ENCODE measurements around the gene NRXN2. TPM values are rescaled to one million over a fixed set of nuclear protein-coding genes. Genes with fewer than 3 reads are reported as not detected.
A peak's percentile ranks its signal among the peaks of the same experiment; 100 is the strongest.

The NRXN2 gene
- polyA plus RNA-seq, 1 of the 3 experiments (the other 2 are of a cell fraction), result 0.15 TPM

GRCh38 chr11:64767344-64768299 is 44.6 kb upstream of the NRXN2 start:
- no peak overlapping the region; a peak in 1 of 4 replicates for H3K27ac ChIP-seq (ENCODE audit: low read depth in 2 of 2, low read length in 1 of 2)
- WGBS (ENCODE audit: low lambda C conversion rate), result 58% methylated on average over 15 of the region's 19 CpGs
- H3K27me3 ChIP-seq (ENCODE audit: insufficient read depth), result no peaks in the 10 kb centered on the region
- H3K36me3 ChIP-seq (replicated peaks in 1 of 2; ENCODE audit: control insufficient read depth in 1 of 2, insufficient read depth in 2 of 2, low read length in 1 of 2), result peaks cover 76 to 96% of the 10 kb centered on the region in 2 experiments
- no peak overlapping the region for H3K9ac ChIP-seq
- H3K79me2 ChIP-seq (ENCODE audit: insufficient read depth), result peaks cover 62% of the 10 kb centered on the region
- peak; percentile 83 for TF ChIP-seq CTCF (IDR thresholded peaks at IDR 0.05)
- TF ChIP-seq FOXM1 (IDR thresholded peaks at IDR 0.05; ENCODE audit: low read depth), result no peak
- peak; percentile 46 for TF ChIP-seq SMC3 (IDR thresholded peaks at IDR 0.05; ENCODE audit: low read depth, low read length)
- no peak for TF ChIP-seq EZH2phosphoT487 (IDR thresholded peaks at IDR 0.05; ENCODE audit: borderline replicate concordance, low read depth)
- peak; percentile 45 for TF ChIP-seq RAD21 (IDR thresholded peaks at IDR 0.05; ENCODE audit: low read length)
- POLR2A ChIA-PET, result no interaction called here
- peaks cover 11 to 19% of the 10 kb centered on the region in 2 experiments; a peak in 3 of 4 replicates for H3K4me1 ChIP-seq (ENCODE audit: control insufficient read depth in 1 of 2, insufficient read depth in 2 of 2, low read depth in 1 of 2, low read length in 1 of 2)
- H3K4me2 ChIP-seq, result no peak overlapping the region
- peaks cover 88% of the 10 kb centered on the region for H4K20me1 ChIP-seq (ENCODE audit: insufficient read depth)
- H2AFZ ChIP-seq (ENCODE audit: low read depth), result no peak overlapping the region
- CTCF ChIA-PET, result interaction anchor here (0.6 to 4.4 kb wide), 26 partner anchors 8 to 1062 kb away, joined by 3 to 47 read pairs (median 4); partner anchors contain the start of genes PYGM, RASGRP2 and SF1
- DNase-seq, result peak; percentile 76
- no peaks in the 10 kb centered on the region for H3K9me2 ChIP-seq
- peaks cover 54% of the 10 kb centered on the region for H3F3A ChIP-seq (replicated peaks; ENCODE audit: insufficient read depth)
- no peak overlapping the region; a peak in 1 of 4 replicates for H3K4me3 ChIP-seq (ENCODE audit: low read depth in 2 of 2, low read length in 1 of 2)
- no peaks in the 10 kb centered on the region for H3K9me3 ChIP-seq

- Histone ChIP-seq H4K20me1 (ENCODE audit: insufficient read depth) (peaks cover 82% of the 10 kb centered on the region), H3K9ac (no peak overlapping the region), H2AFZ (ENCODE audit: low read depth) (no peak overlapping the region), H3K4me1 (ENCODE audit: control insufficient read depth in 1 of 2, insufficient read depth in 2 of 2, low read depth in 1 of 2, low read length in 1 of 2) (peaks cover 11 to 19% of the 10 kb centered on the region in 2 experiments; a peak in 3 of 4 replicates), H3K36me3 (replicated peaks in 1 of 2; ENCODE audit: control insufficient read depth in 1 of 2, insufficient read depth in 2 of 2, low read length in 1 of 2) (peaks cover 72 to 92% of the 10 kb centered on the region in 2 experiments), H3K9me3 (no peaks in the 10 kb centered on the region), H3K79me2 (ENCODE audit: insufficient read depth) (peaks cover 54% of the 10 kb centered on the region), H3K27ac (ENCODE audit: low read depth in 2 of 2, low read length in 1 of 2) (no peak overlapping the region; a peak in 1 of 4 replicates), H3K4me3 (ENCODE audit: low read depth in 2 of 2, low read length in 1 of 2) (no peak overlapping the region), H3K9me2 (no peaks in the 10 kb centered on the region), H3K4me2 (no peak overlapping the region), H3K27me3 (ENCODE audit: insufficient read depth) (no peaks in the 10 kb centered on the region), H3F3A (replicated peaks; ENCODE audit: insufficient read depth) (peaks cover 59% of the 10 kb centered on the region)
- CTCF ChIA-PET, result interaction anchor here (0.6 to 4.4 kb wide), 13 partner anchors 7 to 78 kb away, joined by 3 to 47 read pairs (median 3); partner anchors contain the start of genes PYGM and SF1
- DNase-seq, result peak; percentile 8
- no peak for TF ChIP-seq RAD21 (IDR thresholded peaks at IDR 0.05; ENCODE audit: low read length)
- TF ChIP-seq FOXJ3 (CRISPR knock-in tag; IDR thresholded peaks at IDR 0.05), result no peak
- no peak for TF ChIP-seq EZH2phosphoT487 (IDR thresholded peaks at IDR 0.05; ENCODE audit: borderline replicate concordance, low read depth)
- TF ChIP-seq ZBTB33 (IDR thresholded peaks at IDR 0.05; ENCODE audit: borderline replicate concordance, low read depth), result no peak
- TF ChIP-seq MAX (IDR thresholded peaks at IDR 0.05; ENCODE audit: low read depth), result no peak
- no peak for TF ChIP-seq ELF1 (IDR thresholded peaks at IDR 0.05)
- TF ChIP-seq SMC3 (IDR thresholded peaks at IDR 0.05; ENCODE audit: low read depth, low read length), result no peak
- TF ChIP-seq PBX3 (IDR thresholded peaks at IDR 0.05), result no peak
- no peak for TF ChIP-seq CTCF (IDR thresholded peaks at IDR 0.05)
- no peak for TF ChIP-seq JUND (IDR thresholded peaks at IDR 0.05)
- POLR2A ChIA-PET, result no interaction called here
- WGBS (ENCODE audit: low lambda C conversion rate), result 96% methylated on average over 8 of the region's 11 CpGs
Measured at GRCh38 chr11:64766881-64767280, 43.9 kb upstream of the NRXN2 start.
